GM18867 (cell line): ENCODE measurements around the gene NUBPL.
"Not testable (repeated sequence)": the region's sequence is repeated elsewhere in the genome, so short reads cannot be mapped to it uniquely, and the experiment has no call there.

Source experiments
- ATAC-seq: cut with Tn5 transposase; IDR thresholded peaks from one replicate; pipeline ENCODE4 v1.9.1; 2021; ENCODE audit warnings: mild to moderate bottlenecking, moderate library complexity; ENCODE audit not compliant: unreplicated experiment

Gene NUBPL

DNA sequence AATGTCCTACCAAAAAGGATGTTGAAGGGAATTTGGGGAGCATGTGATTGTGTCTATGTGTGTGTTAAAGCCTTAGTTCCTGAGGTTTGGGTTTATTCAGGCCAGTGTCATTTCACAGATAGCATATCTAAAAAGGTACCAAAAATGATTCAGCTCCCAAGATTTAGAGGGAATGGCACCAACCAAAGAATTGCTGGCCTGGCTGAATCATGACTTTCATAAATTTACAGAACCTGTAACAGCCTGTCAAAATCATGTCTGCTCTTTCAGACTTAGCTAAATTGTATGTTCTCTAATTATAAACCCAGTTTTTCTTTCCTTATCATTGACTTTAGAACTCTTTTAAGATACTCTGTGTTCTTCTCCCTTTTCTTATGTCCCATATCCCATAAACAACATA, 231.5 kb downstream of the NUBPL start:
- no peak for ATAC-seq

DNA sequence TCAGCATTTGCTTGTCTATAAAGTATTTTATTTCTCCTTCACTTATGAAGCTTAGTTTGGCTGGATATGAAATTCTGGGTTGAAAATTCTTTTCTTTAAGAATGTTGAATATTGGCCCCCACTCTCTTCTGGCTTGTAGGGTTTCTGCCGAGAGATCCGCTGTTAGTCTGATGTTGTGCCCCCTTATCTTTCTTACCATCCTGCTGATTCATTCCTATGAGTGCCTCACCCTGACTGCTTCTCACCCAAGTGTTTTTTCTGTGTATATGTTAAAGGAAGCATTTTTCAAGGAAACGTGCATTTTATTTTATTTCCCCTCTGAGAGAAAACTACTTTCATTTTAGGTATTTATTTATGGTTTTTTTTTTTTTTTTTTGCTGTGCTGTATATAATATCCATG, 236.7 kb downstream of the NUBPL start:
- not testable (repeated sequence) for ATAC-seq

DNA sequence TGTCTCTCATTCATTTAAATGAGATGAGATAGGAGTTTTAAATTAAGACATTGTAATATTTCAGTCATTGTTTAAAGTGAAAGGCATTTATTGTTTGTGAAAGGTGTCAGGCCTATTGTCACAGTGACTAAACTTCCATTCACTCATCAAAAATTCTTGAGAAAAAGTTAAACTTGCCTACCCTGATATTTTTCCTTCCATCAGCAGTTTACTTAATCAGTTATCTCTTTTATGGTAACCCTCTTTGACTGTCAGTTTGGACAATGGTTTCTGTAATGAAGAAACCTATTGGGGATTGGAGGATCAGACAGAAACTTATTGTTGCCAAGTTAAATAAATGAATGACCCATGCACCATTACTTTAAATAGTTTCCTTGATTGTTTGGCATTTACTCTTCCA, 241.6 kb downstream of the NUBPL start:
- no peak for ATAC-seq

DNA sequence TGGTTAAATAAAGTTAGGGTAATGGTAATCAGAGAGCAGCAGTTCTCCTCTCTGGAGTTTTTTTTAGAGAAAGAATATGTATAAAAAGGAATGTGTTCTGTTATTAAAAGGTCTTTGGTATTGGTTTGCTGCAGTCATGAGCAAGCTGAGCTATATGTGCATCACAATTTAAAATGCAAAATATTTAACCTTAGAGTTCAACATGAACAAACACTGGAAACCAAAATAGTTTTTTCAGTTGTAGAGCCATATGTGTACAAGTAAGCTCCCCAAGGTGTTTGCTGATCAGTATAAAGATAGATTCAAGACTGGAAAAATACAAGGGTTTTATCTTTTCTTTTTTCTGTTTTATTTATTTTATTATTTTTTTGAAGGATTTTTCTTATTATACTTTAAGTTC, 245.0 kb downstream of the NUBPL start:
- no peak for ATAC-seq

DNA sequence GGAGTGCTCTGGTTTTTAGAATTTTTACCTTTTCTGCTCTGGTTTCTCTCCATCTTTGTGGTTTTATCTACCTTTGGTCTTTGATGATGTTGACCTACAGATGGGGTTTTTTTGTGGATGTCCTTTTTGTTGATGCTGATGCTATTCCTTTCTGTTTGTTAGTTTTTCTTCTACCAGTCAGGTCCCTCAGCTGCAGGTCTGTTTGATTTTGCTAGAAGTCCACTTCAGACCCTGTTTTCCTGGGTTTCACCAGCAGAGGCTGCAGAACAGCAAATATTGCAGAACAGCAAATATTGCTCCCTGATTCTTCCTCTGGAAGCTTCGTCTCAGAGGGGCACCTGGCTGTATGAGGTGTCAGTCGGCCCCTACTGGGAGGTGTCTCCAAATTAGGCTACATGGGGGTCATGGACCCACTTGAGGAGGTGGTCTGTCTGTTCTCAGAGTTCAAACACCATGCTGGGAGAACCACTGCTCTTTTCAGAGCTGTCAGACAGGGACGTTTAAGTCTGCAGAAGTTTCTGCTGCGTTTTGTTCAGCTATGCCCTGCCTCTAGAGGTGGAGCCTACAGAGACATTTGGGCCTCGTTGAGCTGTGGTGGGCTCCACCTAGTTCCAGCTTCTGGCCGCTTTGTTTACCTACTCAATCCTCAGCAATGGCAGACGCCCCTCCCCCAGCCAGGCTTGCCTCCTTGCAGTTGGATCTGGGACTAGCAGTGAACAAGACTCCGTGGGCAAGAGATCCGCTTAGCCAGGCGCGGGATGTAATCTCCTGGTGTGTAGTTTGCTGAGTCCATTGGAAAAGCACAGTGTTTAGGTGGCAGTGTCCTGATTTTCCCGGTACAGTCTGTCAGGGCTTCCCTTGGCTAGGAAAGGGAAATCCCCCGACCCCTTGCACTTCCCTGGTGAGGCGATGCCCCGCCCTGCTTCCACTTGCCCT, 250.8 kb downstream of the NUBPL start:
- ATAC-seq = not testable (repeated sequence)

DNA sequence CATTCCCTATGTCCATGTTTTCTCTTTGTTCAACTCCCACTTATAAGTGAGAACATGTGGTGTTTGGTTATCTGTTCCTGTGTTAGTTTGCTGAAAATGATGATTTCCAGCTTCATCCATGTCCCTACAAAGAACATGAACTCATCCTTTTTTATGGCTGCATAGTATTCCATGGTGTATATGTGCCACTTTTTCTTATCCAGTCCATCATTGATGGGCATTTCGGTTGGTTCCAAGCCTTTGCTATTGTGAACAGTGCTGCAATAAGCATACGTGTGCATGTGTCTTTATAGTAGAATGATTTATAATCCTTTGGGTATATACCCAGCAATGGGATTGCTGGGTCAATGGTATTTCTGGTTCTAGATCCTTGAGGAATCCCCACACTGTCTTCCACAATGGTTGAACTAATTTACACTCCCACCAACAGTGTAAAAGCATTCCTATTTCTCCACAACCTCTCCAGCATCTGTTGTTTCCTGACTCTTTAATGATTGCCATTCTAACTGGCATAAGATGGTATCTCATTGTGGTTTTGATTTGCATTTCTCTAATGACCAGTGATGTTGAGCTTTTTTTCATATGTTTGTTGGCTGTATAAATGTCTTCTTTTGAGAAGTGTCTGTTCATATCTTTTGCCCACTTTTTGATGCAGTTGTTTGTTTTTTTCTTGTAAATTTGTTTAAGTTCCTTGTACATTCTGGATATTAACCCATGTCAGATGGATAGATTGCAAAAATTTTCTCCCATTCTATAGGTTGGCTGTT, 252.7 kb downstream of the NUBPL start:
- ATAC-seq = not testable (repeated sequence)

DNA sequence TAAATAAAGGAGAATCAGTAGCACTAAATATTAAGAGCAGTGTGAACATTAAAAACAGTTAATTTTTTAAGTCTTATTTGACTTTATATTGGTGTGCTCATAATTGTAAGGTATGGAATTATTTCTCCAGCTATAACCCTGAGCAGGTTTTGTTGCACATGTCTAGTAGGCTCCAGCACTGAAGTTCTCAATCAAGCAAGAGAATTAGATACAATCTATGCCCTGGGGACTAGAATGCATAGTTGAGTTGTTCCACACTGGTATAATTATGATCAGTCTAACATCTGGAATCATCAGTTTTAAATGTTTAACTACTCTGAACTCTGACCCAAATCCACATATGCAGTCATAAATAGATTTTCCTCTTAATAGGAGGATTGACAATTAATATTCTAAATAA, 258.1 kb downstream of the NUBPL start:
- no peak for ATAC-seq

DNA sequence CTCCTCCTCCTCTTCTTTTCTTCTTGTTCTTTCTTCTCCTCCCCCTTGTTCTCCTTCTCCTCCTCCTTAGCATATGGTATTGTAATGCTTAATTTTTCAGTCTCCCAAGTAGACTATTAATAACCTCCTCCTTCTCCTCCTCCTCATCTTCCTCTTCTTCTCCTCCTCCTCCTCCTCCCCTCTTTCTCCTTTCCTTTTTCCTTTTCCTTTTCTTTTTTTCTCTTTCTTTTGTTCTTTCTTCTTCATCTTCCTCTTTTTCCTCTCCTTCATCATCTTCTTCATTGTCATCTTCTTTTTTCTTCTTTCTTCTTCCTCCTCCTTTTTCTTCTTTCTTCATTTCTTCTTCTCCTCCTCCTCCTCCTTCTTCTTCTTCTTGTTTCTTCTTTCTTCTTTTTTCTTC, 264.3 kb downstream of the NUBPL start:
- ATAC-seq = no peak

DNA sequence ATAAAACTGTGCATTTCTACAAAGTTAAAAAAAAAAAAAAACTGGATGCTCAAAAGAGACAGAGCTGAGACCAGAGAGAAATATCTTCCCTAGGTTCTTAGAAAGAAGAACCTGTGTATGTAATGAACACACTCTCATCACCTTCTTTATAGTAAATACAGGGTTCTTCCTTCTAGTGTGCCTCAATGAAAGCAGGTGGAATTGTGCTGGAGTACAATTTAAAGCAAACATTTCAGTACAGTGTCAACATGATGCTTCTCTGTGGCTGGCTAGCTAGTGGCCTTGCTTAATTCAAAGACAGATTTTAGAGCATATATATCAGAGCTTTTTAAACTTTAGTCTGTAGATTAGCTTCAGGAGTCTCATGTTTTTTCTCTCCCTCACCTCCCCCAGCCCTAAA, 266.1 kb downstream of the NUBPL start:
- no peak for ATAC-seq

DNA sequence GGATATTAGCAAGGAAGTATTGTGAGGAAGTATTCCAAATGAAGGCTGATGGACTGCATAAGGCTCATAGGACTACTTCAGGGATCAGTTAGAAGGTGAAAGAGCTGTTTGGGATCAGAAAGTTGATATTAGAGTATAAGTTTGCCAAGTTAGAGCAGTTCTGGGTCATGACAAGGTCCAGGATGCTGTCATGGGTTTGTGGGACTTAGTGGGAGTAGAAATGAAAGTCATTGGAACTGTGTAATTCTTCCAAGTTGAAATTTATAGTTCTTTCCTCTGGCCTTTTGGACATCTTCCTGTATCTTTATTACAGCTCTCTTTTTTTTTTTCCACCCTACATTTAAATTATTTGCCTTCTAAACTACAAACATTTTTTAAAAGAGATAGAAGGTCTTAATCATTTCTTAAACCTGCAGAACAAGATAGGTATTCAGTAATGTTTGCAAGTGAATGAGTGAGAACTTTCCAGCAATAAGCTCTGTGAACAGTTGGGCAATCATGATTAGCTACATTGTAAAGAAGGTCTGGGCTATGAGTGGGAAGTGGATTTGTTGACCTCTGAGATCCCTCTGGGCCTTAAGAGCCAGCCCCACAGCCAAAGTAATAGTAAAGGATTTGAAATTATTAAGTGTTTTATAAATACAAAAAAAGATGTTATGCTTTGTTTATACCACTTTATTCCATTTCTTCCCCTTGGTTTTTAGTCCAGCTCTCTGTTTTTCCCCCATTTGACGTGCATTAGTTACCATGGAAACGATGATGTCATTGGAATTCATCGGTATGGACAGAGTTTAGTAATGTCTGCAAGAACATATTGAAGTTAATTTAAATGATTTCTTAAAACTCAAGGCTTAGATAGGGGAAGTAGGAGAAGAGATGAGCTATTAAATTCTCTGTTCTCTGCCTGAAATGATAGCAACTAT, 268.0 kb downstream of the NUBPL start:
- no peak for ATAC-seq

DNA sequence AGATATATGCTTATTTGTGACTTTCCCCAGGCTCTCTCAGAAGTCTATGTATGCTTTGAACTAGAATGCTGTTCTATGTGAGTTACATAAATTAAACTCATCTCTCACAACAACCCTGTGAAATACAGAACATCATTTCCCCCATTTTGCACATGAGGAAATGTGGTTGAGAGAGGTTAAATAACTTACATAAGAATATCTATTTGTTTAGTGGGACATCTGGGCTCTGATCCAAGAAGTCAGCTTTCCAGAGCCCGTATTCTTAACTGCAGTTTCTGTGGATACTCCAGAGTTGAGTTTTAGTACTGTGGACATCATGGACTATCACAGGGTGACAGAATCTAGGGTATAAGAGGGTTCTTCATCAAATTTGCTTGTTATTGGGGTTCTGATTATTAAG, 273.4 kb downstream of the NUBPL start:
- no peak for ATAC-seq

DNA sequence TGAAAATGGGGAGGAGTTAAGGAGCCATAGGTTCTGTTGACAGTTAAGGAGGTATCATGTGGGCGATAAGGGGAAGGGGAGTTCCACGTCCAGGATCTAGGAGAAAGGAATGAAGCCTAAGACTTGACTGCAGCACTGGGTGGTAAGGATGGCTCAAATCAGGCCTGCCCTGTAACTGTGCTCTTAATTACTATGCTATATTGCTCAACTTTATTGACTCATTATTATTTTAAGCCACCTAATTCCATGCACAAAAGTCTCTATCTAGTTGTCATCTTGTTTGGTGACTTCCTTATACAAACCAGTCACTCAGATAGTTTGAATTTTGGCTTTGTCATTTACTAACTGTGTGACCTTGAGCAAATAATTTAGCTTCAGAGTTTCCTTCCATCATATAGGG, 273.8 kb downstream of the NUBPL start:
- no peak for ATAC-seq

DNA sequence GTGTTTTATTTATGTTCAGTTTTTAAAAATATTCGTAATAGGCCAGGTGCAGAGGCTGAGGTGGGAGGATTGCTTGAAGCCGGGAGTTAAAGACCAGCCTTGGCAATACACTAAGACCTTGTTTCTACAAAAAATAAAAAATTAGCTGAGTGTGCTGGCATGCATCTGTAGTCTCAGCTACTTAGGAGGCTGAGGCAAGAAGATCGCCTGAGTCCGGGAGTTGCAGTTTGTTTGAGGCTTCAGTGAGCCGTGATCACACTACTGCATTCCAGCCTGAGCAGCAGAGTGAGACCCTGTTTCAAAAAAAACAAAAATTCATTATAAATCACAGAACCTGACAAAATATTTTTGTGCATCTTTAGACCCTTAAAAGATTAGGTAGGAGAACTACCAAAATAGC, 275.8 kb downstream of the NUBPL start:
- ATAC-seq = no peak

DNA sequence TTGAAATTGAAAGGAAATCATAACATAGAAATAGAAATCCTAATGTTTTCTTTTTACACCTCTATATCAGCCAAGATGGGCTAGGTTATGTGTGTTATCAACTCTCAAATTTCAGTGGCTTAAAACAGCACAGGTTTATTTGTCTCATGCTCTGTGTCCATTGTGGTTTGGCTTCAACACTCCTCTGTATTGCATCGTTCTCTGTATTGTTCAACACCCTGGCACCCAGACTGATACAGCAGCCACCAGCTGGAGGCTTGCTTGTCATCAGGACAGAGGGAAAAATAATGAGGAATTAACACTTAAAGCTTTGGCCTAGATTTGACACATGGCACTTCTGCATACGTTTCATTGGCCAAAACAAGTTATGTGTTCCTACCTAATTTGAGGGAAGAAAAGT, 281.7 kb downstream of the NUBPL start:
- ATAC-seq = no peak

DNA sequence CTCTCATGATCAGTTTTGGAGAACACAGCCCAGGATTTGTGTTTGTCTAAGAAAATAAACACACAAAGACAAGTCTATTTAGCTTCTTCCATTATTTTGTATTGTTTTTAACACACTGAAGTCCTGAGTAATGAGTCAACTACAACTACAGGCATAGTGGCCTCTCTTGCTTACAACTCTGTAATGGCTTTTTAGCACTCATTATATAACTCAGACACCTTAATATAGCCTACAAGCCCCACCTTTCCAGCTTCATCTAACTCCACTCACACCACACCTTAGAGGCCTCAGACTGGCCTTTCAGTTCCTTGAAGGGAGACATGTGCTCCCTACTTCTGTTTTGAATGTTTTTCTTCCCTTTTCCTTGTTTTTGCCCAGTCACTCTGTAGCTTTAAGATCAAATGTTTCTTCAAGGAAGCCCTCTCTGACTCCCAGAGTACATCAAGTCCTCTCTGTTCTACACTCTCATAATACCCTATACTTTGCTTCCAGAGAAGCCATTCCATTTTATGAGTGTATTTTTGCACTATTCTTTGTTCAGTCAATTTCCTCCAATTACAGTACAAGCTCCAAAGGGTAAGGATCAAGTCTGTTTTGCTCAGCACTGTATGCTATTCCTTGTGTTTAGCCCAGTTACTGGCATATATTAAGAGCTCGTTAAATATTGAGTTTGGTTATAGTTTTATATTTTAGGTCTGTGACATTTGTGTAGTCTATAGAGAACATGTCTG, 282.3 kb downstream of the NUBPL start:
- ATAC-seq = no peak

DNA sequence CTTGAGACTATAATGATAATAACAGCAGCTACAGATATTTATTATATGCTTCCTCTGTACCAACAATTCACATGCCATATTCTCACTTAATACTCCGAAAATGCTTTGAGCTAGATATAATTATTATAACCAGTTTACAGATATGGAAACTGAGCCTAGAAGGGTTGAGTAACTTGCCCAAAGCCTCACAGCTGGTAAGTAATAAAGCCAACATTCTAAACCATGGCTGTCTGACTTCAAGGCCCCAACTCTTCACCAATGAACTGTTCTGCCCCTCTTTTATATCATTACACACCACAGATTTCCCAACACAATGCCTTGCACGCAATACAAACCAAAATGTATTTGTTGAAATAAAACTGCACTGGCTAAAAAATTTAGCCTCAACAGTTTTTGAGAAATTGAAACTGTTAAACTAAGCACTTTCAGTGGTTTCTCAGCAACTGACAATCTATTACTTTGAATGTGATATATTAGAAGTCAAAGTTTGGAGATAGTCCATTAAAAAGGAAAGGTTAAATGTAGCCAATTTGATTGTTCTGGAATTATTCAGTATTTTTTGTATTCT, 293.4 kb downstream of the NUBPL start:
- peak; percentile 58 for ATAC-seq

DNA sequence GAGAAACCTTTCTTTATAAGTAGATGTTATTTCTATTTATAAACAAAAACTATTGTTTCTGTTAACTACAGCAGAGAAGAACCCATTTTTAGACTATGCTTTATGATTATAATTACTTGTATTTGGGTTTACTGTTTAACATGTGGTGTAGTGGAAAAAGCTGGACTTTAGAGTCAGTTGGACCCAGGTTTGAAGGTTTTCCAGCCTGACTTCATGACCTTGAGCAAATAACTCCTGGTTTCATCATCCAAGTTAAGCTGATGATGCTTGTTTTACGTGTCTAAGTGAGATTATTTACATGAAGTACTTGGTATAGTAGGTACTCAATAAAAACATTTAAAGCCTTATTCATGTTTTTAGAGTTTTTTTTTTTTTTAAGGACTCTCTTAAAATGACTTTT, 294.1 kb downstream of the NUBPL start:
- ATAC-seq = no peak

DNA sequence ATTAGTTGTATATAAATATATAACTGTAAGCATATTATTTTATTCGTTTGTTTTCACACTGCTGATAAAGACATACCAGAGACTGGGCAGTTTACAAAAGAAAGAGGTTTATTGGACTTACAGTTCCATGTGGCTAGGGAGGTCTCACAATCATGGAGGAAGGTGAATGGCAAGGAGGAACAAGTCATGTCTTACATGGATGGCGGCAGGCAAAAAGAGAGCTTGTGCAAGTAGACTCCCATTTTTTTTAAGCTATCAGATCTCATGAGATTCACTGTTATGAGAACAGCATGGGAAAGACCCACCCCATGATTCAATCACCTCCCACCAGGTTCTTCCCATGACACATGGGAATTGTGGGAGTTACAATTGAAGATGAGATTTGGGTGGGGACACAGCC, 294.8 kb downstream of the NUBPL start:
- ATAC-seq = not testable (repeated sequence)

DNA sequence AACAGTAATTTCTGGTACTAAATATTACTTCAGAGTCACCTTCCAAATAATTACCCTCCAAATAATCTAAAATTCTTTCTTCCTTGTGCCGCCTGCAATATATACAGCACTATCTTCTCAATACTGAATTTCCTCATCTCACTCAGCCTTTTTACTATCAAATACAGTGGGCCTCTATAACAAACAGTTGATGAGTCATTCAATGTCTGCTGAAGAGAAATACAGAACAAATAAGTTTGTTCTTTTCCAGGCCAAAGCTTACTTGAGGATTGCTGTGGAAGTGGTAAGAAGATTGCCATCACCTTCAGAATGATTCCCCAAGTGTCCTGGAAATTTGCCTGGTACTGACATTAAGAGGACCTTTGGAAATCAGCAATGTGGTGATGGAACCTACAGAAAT, 297.7 kb downstream of the NUBPL start:
- ATAC-seq = no peak
